IPS DF 4.7 (cell line): ENCODE measurements around the gene AFF3.
"Not testable (repeated sequence)": the region's sequence is repeated elsewhere in the genome, so short reads cannot be mapped to it uniquely, and the experiment has no call there.

Experiments used
- DNase-seq: peaks from one replicate; pipeline ENCODE4 v3.0.0-alpha.2; 2013; ENCODE audit warnings: low spot score; ENCODE audit errors: extremely low read depth

Gene AFF3

DNA sequence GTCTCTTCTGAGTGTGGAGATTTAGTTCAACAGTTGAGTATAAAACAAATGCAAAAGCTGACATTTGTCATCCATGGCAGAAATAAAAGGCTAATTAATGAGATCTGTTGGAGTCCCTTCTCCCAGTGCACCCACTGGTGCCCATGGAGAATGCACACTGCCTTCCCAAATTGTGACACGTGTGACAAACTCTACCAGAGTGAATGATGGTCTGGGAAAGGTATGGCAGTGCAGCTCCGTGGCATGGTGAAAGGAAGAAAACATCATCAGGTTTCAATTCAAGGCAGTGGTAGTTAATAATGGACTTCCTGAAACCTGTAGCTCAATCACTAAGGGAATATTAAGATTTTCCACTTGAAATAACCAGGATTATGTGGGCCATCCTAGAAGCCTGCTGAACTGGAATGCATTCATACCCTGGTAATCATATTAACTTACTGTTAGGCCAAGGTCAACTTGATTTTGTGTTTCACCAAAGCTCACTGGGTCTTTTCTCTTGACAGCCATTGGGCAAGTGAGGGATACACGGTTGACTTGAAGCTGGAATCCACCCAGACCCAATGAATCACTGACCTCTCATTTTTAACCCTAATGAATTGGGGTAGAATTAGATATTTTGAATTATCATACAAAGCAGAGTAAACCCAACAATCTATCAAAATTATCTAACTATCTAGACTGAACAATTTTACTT is 167.6 kb downstream of the AFF3 start:
- no peak for DNase-seq

DNA sequence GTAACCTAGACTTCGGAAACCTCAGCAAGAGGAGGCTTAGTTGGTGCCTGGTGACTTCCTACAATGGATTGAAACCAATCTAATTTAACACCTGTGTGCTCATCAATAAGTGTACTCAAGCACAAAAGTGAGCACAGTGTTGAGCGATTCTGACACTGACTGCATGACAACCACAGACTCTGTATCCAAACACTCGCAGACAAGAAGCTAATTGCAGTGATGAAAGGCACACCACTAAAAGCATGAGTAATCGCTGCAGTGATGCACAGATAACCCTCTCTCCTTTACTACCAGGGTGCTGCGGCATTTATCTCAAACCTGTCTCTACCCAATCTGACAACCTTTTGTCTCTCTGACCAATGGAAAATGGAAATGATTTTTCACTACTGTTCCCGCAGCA is 168.1 kb downstream of the AFF3 start:
- DNase-seq = no peak

DNA sequence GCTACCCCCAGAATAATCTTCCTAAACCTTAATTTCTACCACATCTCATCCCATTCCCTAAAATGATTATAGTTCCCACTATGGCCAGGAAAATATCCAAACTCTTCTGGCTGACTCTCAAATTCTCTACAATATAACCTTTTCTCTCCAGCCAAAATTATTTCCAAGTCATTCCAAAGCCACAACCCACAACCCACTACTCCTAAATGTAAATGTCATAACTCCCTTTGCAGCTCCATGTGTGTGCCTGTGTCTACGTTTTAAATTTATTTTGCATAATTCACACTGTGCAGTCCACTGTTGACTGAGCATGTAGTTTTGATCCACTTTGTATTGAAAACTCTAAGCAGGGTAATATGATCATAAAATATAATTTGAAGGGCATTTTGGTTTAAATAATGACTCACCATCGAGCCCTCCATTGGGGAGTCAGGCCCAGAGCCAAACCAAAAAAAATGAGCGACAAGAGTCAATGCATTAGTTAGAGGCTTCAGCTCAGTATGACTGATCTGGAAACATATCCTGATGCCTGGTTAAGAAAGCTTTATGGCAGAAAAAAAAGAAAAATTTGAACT is 171.0 kb downstream of the AFF3 start:
- DNase-seq = no peak

- no peak for DNase-seq
Measured at GRCh38 chr2:99970292-99970868, 172.0 kb downstream of the AFF3 start.

DNA sequence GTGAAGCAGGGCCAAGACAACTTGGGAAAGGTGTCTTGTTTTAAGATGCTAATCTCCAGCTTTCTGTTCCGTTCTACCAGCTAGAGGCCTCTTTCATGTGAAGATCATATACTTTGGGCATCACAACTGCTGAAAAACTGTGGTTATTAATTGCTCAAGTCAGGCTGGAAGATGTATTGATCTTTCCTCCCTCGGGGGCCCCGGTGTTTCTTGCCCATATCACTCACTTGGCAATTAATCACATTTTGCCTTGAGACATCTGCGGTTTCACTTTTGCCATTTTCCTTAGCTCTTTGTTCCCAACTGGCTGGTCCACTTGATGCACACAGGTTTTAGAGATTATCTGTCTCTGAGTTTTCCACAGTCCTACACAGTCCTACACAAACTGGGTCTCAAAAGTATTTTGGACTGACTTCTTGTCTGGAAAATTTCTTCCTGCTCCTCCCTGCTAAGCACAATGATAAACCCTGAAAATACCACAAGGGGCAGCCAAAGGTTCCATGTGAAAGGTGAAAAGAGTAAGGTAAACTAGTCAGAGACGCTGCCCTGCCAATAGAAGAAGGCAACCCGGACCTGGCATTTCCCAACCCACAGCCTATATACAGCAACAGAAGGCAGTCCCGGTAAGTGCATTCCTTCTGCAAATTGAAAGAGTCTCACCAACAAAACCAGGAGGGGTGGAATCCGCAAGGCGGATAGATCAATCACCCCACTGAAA is 181.0 kb downstream of the AFF3 start:
- no peak for DNase-seq

GRCh38 chr2:99960790-99961189 is 181.6 kb downstream of the AFF3 start:
- no peak for DNase-seq

DNA sequence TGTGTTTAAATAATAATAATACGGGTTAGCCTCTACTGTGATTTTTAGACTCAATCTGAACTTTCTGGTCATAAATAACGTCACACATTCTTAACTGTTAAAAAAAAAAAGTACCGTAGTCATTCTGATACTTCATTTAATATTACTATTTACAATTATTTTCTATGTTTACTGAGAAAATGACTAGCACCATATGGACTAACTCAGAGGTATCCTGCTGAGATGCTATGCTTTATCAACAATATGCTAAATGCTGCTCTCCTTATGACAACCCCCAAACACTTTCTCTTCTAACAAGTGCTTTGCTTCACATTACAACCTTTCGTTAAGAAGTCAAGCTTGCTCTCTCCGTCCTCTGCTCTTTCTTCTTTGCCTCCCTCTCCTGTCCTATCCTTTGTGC is 182.1 kb downstream of the AFF3 start:
- no peak for DNase-seq

GRCh38 chr2:99959261-99960014 is 183.0 kb downstream of the AFF3 start:
- no peak for DNase-seq

GRCh38 chr2:99957332-99958133 is 184.9 kb downstream of the AFF3 start:
- DNase-seq = no peak

DNA sequence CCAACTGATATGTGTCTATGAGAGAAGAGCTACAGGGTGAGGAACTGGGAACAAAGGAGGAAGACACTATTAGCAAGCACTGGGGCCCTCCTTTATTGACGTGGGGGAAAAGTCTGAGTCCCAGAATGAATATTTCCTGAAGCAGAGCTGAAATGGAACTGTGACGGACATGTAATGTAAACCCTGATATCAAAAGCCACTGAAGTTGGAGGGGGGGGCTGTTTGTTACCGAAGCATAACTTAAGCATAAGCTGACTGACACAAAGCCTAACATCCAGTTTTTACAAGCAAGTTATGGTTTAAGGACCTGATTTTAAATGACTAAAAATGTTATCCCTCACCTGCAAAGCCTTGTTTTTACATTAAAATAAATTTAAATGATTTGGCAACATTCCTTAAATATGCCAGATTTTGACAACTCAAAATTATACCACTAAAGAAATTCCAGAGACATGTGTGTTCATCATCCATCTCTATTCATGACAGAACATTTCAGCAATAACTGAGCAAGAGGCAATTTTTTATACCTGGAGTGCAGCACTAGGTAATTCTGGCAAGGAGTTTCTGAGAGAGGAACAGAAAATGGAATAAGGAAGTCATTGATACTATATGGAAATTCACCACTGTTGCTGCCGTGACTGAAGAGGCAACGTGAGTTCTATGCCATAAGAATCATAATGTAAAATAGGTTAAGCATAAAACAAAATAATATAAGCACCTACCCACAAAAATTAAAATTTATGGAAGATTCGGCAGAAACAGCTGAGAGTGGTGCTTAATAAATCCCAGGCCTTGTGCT is 186.0 kb downstream of the AFF3 start:
- no peak for DNase-seq

- DNase-seq = no peak
Measured at GRCh38 chr2:99953750-99954149, 188.6 kb downstream of the AFF3 start.

GRCh38 chr2:99949963-99950362 is 192.4 kb downstream of the AFF3 start:
- DNase-seq = no peak

DNA sequence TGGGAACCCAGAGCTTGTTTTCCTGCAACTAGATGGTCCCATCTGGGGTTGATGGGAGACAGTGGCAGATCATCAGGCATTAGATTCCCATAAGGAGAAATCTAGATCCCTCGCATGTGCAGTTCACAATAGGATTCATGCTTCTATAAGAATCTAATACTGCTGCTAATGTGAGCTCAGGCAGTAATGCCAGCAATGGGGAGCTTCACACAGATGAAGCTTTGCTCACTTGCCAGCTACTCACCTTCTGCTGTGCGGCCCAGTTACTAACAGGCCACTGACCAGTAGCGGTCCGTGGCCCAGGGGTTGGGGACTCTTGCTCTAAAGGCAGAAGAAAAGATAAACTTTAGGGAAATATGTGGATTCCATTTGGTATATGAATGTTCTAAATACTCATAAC is 192.9 kb downstream of the AFF3 start:
- no peak for DNase-seq

DNA sequence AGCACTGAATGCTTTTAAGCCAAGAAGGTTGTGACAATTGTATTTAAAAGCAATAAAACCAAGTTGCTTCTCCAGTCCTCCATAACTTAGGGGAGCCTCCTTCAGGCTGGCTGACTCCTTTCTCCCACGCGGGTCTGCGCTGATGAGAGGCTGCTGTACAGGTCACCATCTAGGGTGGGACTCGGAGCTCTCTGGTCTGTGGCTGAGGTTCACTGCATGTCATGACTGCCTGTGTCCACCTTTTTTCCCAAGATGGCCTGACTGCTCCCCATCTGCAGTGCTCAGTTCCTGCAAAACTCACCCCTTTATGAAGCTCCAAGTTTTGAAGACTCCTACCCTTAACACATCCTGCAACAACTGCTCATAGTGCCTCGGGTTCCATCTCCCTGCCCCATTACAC is 194.4 kb downstream of the AFF3 start:
- DNase-seq = no peak

- DNase-seq = not testable (repeated sequence)
Measured at GRCh38 chr2:99947366-99947765, 195.0 kb downstream of the AFF3 start.

- DNase-seq = no peak
Measured at GRCh38 chr2:99944019-99944418, 198.4 kb downstream of the AFF3 start.

GRCh38 chr2:99942561-99943347 is 199.6 kb downstream of the AFF3 start:
- DNase-seq = no peak

- DNase-seq = no peak
Measured at GRCh38 chr2:99940963-99941362, 201.4 kb downstream of the AFF3 start.

DNA sequence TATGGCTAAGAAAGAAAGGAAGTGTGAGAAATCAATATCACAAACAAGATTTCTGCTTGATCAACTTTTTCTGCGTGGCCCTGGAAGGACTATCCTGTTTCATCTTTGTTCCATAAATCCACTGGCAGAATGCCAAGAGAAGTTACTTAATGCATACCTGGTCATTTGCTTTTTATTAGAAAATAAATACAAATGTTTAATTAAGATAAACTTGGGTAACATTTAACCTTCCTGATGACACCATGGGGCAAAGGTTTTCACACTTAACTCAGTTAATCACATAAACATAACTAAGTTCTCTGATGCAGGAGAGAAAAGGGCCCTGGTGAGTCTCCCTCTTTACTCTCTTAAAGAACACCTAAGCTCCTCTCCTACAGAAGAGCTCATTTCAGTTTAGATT is 203.3 kb downstream of the AFF3 start:
- DNase-seq = no peak
